GM12892 (cell line): Measurements from ENCODE around the gene GPSM1.
A peak's percentile ranks its signal among the peaks of the same experiment; 100 is the strongest.

Experiments used
- POLR2A ChIP-seq: IDR thresholded peaks from 2 replicates; pipeline ENCODE4 v1.6.1; 2011; ENCODE audit warnings: low read depth, low read length, control low read depth
- POLR2AphosphoS5 ChIP-seq: IDR thresholded peaks from 2 replicates; pipeline ENCODE4 v1.6.1; 2011; ENCODE audit warnings: low read depth, low read length, control low read depth
- TAF1 ChIP-seq: IDR thresholded peaks from 2 replicates; pipeline ENCODE4 v1.6.1; 2011; ENCODE audit warnings: low read depth, mild to moderate bottlenecking, control low read depth, low read length, borderline replicate concordance

DNA sequence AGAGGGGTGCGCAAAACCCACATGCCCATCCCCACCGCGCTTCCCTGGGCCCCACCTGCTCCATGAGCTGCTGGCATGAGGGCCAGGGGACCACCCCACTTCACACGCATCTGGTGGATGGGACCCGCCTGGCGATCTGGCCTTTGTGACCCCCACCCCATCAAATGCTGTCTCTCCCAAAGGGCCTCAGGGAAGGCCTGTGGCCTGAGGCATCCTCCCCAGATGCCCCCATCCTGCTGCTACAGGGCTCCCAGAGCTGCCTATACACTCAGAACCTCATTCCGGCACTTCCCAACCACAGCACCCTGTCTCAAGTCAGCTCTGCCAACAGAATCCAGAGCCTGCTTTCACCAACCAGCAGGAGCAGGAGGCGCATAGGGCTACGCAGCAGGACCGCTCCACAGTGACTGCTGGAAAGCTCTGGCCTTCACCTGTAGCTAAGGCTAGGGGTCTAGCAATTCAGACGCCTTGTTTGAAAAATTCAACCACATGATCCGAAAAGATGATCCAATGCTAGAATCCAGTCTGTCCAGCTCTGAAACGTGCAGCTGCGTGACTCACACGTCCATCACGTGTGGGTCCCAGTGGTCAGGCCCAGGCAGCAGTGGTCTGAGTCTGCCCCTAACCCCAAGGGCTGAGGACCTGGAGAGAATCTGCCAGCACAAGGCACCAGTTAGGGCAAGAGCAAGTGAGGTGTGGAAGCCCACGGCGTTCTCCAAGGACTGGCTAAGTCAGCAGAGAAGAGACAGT, 74.0 kb downstream of the GPSM1 start:
- TF ChIP-seq POLR2AphosphoS5 (peak; percentile 61), POLR2A (no peak; the same call in 1 of the 2 replicates), TAF1 (no peak)
